HepG2 (cell line): ENCODE data around the gene HMG20B. TPM values are rescaled to one million over a fixed set of nuclear protein-coding genes. Genes with fewer than 3 reads are reported as not detected.

Experiments
- ATAC-seq: fragments of 200-7000 bp; cut with Tn5 transposase; 3 replicates; pipeline ENCODE4 v1.9.1; 2020; ENCODE audit warnings: mild to moderate bottlenecking, moderate library complexity
- BruUV-seq: library from RNA; stranded (reverse); fragments of 400-500 nt; replicated peaks from 2 replicates; lab custom pipeline; 2021; lab: Mats Ljungman, UMichigan
- CTCF ChIA-PET: fragments of 300-600 bp; formaldehyde crosslinking; extraction: SDS; loops from one replicate; lab custom pipeline; 2021; ENCODE audit warnings: low total read pairs, inconsistent platforms, low intra/inter-chr PET ratio; lab: Yijun Ruan, JAX
- POLR2A ChIA-PET: fragments of 350-600 bp; sonication (Branson Sonifier 250); formaldehyde crosslinking; loops from one replicate; lab custom pipeline; 2020; ENCODE audit warnings: antibody characterized with exemption, inconsistent platforms; lab: Yijun Ruan, JAX
- DNase-seq: peaks from one replicate; pipeline ENCODE4 v3.0.0-alpha.2; 2015; ENCODE audit warnings: low spot score
- FAIRE-seq: peaks from 3 replicates; lab custom pipeline; 2011; peaks lifted over from hg19 to GRCh38; lab: Jason Lieb, UNC
- H2AFZ ChIP-seq: one replicate; pipeline ENCODE4 v1.6.1; 2011; ENCODE audit warnings: low read length, inconsistent platforms
- H3K27ac ChIP-seq: fragments of 300-600 bp; 3 replicates; pipeline ENCODE4 v1.8.0; 2011; ENCODE audit warnings: mixed run types, mild to moderate bottlenecking, mixed read lengths, low read length, inconsistent platforms; ENCODE audit not compliant: insufficient read depth; ENCODE audit errors: extremely low read length
- H3K27me3 ChIP-seq, 2 experiments: fragments of 200-600 bp in 1 of 2; 2 replicates in 1 of 2; 3 replicates in 1 of 2; pipeline versions ENCODE4 v1.6.0 to v1.8.0; 2011; ENCODE audit warnings: low read length in 2 of 2, mild to moderate bottlenecking in 2 of 2, moderate library complexity in 2 of 2, inconsistent platforms in 1 of 2; ENCODE audit not compliant: insufficient read depth in 2 of 2, control insufficient read depth in 1 of 2
- H3K36me3 ChIP-seq, 2 experiments: fragments of 200-600 bp in 1 of 2; replicated peaks in 1 of 2; 2 replicates in 1 of 2; 3 replicates in 1 of 2; pipeline versions ENCODE4 v1.5.1 to v1.8.0; 2011; ENCODE audit warnings: low read length in 2 of 2, inconsistent platforms in 1 of 2; ENCODE audit not compliant: insufficient read depth in 2 of 2, control insufficient read depth in 1 of 2
- H3K4me1 ChIP-seq: 2 replicates; pipeline ENCODE4 v1.5.1; 2012; ENCODE audit warnings: low read length, inconsistent platforms; ENCODE audit not compliant: insufficient read depth
- H3K4me2 ChIP-seq: 2 replicates; pipeline ENCODE4 v1.6.0; 2011; ENCODE audit warnings: low read depth, low read length, inconsistent platforms
- H3K4me3 ChIP-seq, 3 experiments: fragments of 200-600 bp in 1 of 3; sonication (generic), shearing (Covaris generic) in 1 of 3; replicated peaks in 1 of 3; 2 replicates each; pipeline ENCODE4 v1.5.1; 2011 to 2016; ENCODE audit warnings: low read length in 3 of 3, inconsistent platforms in 2 of 3, low read depth in 2 of 3, mild to moderate bottlenecking in 2 of 3, control low read depth in 1 of 3, mixed read lengths in 1 of 3; ENCODE audit not compliant: insufficient read depth in 1 of 3
- H3K79me2 ChIP-seq: one replicate; pipeline ENCODE4 v1.6.1; 2011; ENCODE audit warnings: low read length, inconsistent platforms; ENCODE audit not compliant: insufficient read depth
- H3K9ac ChIP-seq: 2 replicates; pipeline ENCODE4 v1.6.0; 2011; ENCODE audit warnings: mild to moderate bottlenecking, low read depth, low read length, inconsistent platforms; ENCODE audit not compliant: insufficient read depth
- H3K9me3 ChIP-seq: 2 replicates; pipeline ENCODE4 v1.5.1; 2012; ENCODE audit warnings: mild to moderate bottlenecking, low read length
- H4K20me1 ChIP-seq: 2 replicates; pipeline ENCODE4 v1.6.0; 2011; ENCODE audit warnings: inconsistent platforms, mild to moderate bottlenecking, low read length, moderate library complexity; ENCODE audit not compliant: insufficient read depth
- CCAR2 ChIP-seq: fragments of 200-400 bp; formaldehyde crosslinking; optimal IDR thresholded peaks from 2 replicates; pipeline ENCODE3; 2018; ENCODE audit warnings: low read depth, mild to moderate bottlenecking, low read length, moderate library complexity
- CEBPG ChIP-seq: IDR thresholded peaks from 2 replicates; pipeline ENCODE4 v1.6.1; 2016
- HNRNPH1 ChIP-seq: fragments of 200-400 bp; formaldehyde crosslinking; optimal IDR thresholded peaks from 2 replicates; pipeline ENCODE3; 2017; ENCODE audit warnings: mild to moderate bottlenecking, low read depth, low read length
- KAT8 ChIP-seq: IDR thresholded peaks from 2 replicates; pipeline ENCODE4 v1.6.1; 2016; ENCODE audit warnings: missing genetic modification reagents, missing compliant biosample characterization
- MXD4 ChIP-seq: IDR thresholded peaks from 2 replicates; pipeline ENCODE4 v1.6.1; 2016; ENCODE audit warnings: mild to moderate bottlenecking, missing biosample characterization, missing genetic modification reagents
- NPAS2 ChIP-seq: sonication (generic); formaldehyde crosslinking; IDR thresholded peaks from 2 replicates; pipeline ENCODE4 v1.8.0; 2022; ENCODE audit warnings: mild to moderate bottlenecking, missing genetic modification reagents, borderline replicate concordance
- PRPF4 ChIP-seq: fragments of 200-400 bp; formaldehyde crosslinking; IDR thresholded peaks from 2 replicates; pipeline ENCODE4 v1.6.1; 2016; ENCODE audit warnings: low read length, low read depth; ENCODE audit not compliant: poor library complexity, severe bottlenecking
- RFXAP ChIP-seq: sonication (generic); formaldehyde crosslinking; IDR thresholded peaks from 2 replicates; pipeline ENCODE4 v1.4.0; 2020; ENCODE audit warnings: missing genetic modification reagents, borderline replicate concordance
- ZBTB1 ChIP-seq: sonication (generic); formaldehyde crosslinking; IDR thresholded peaks from 2 replicates; pipeline ENCODE4 v1.4.0; 2020; ENCODE audit warnings: missing genetic modification reagents, borderline replicate concordance
- ZNF263 ChIP-seq: sonication (generic); formaldehyde crosslinking; IDR thresholded peaks from 2 replicates; pipeline ENCODE4 v1.4.0; 2020; ENCODE audit warnings: missing genetic modification reagents
- ZNF30 ChIP-seq: sonication (generic); formaldehyde crosslinking; IDR thresholded peaks from 2 replicates; pipeline ENCODE4 v1.5.0; 2020; ENCODE audit warnings: mild to moderate bottlenecking, missing genetic modification reagents
- ZNF34 ChIP-seq: sonication (generic); formaldehyde crosslinking; IDR thresholded peaks from 2 replicates; pipeline ENCODE4 v1.4.0; 2020; ENCODE audit warnings: mild to moderate bottlenecking, missing genetic modification reagents, borderline replicate concordance
- ZNF501 ChIP-seq: sonication (generic); formaldehyde crosslinking; IDR thresholded peaks from 2 replicates; pipeline ENCODE4 v1.5.1; 2020; ENCODE audit warnings: mild to moderate bottlenecking, moderate library complexity, missing genetic modification reagents
- ZNF75D ChIP-seq: sonication (generic); formaldehyde crosslinking; IDR thresholded peaks from 2 replicates; pipeline ENCODE4 v1.8.1; 2023; ENCODE audit warnings: missing genetic modification reagents, mild to moderate bottlenecking, borderline replicate concordance
- WGBS: methylation state at CpG from one replicate; pipeline ENCODE4 v1.1.6; 2017; ENCODE audit warnings: low lambda C conversion rate; 5-methylcytosine and 5-hydroxymethylcytosine counted together
- in situ Hi-C: cut with HindIII; loops from 2 replicates; pipeline ENCODE4 v1.10.0; 2017; ENCODE audit warnings: low pct_unique_long_range_greater_than_20kb; ENCODE audit not compliant: extremely low pct_ligation_motif_present
- intact Hi-C: fragments of 100-400 bp; cut with micrococcal nuclease; formaldehyde crosslinking; loops from one replicate; pipeline ENCODE4 v1.10.0; 2022; ENCODE audit not compliant: unreplicated experiment
- polyA plus RNA-seq, 8 experiments: library from polyadenylated mRNA; depleted of rRNA in 3 of 8; stranded (reverse) in 7 of 8; unstranded in 1 of 8; fragments of >200 nt; fragmentation: Illumina TruSeq in 4 of 8; extraction: Trizol in 4 of 8; gene quantifications; 2 replicates each; pipeline versions ENCODE4 v1.2.1 to v1.2.3, GENCODE V29; 2011 to 2016; ENCODE audit warnings: low read depth in 4 of 8, missing spikeins in 1 of 8, mixed read lengths in 1 of 8; ENCODE audit not compliant: insufficient read depth in 1 of 8
- total RNA-seq, 5 experiments: library from RNA; depleted of rRNA; stranded (reverse); fragments of >200 nt; fragmentation: Illumina TruSeq; extraction: Trizol; gene quantifications; 2 replicates each; pipeline ENCODE4 v1.2.3, GENCODE V29; 2016; ENCODE audit warnings: low read depth in 1 of 5
- TF ChIP-seq, protein P1 (sequence below): sonication (generic); formaldehyde crosslinking; IDR thresholded peaks from 2 replicates; pipeline ENCODE4 v1.5.0; 2020; ENCODE audit warnings: missing genetic modification reagents, mild to moderate bottlenecking, borderline replicate concordance
- TF ChIP-seq, protein P2 (sequence below): sonication (generic); formaldehyde crosslinking; IDR thresholded peaks from 2 replicates; pipeline ENCODE4 v1.8.0; 2022; ENCODE audit warnings: mild to moderate bottlenecking, missing genetic modification reagents; ENCODE audit not compliant: insufficient replicate concordance
- TF ChIP-seq, protein P3 (sequence below): sonication (generic); formaldehyde crosslinking; IDR thresholded peaks from 2 replicates; pipeline ENCODE4 v1.5.1; 2020; ENCODE audit warnings: mild to moderate bottlenecking, moderate library complexity, missing genetic modification reagents

Gene HMG20B
- total and polyA plus RNA-seq, 2 of the 13 experiments (the other 11 are each of a cell fraction or from before 2014, with no cell fraction given) = 23.9 to 29.2 TPM

DNA sequence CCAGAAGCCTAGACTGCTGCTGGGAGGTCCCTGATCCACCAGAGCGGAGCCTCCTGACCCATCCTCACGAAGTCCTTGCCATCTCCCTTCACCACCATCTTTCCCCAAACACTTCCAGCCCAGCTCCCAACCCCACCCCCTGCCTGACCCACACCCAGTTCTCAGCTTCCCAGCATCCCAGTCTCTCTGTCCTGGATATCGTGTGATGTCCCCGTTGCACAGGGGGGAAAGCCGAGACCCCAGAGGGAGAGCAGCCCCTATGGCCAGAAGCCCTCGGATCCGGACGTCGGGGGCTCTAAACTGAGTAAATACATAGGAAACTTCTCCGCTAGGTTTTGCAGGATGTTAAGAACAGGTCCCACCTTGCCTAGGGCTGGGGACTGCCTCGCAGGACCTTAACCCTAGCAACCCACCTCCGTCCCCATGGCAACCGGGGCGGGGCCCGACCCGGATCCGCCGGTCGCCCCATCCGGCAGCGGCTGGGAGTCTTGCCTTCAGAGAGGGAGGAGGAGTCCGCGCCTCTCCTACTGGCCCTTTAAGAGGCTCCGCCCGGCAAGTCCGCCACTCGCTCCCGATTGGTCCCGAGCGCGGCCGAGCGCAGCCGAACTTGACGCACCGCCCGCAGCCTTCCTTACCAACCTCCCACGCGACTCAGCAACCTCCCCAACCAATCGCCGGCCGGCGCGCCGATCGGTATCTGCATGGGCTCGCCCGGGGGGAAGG, 451 bp upstream of the HMG20B start:
- H2AFZ ChIP-seq = no peak overlapping the region
- ChIA-PET CTCF (no interaction called here), POLR2A (no interaction called here)
- WGBS = 11% methylated on average over 8 of the region's 48 CpGs
- peak overlapping the region; percentile 34; the same call in 1 of the 2 replicates for H3K9ac ChIP-seq
- H3K4me2 ChIP-seq = peak overlapping the region; percentile 77
- H3K4me1 ChIP-seq = peaks cover 41% of the 10 kb centered on the region
- H3K36me3 ChIP-seq = no peaks in the 10 kb centered on the region; a peak in 1 of 5 replicates
- peak; percentile 97 for DNase-seq
- no peaks in the 10 kb centered on the region for H3K27me3 ChIP-seq
- BruUV-seq = no TSS peak
- peak; percentile 94 for ATAC-seq
- peaks cover 2% of the 10 kb centered on the region for H3K79me2 ChIP-seq
- H3K4me3 ChIP-seq = peak overlapping the region; percentile 41 to 58 (median 47); a peak in 4 of 6 replicates
- H3K9me3 ChIP-seq = no peaks in the 10 kb centered on the region
- intact Hi-C loops (loop anchor here (5.0 kb wide), 1 partner anchor 65 kb away; the partner anchor contains the start of gene FZR1), in situ Hi-C loops (no loop called here)
- peaks cover 4% of the 10 kb centered on the region for H4K20me1 ChIP-seq
- no peak overlapping the region for H3K27ac ChIP-seq
- peak; percentile 81 for FAIRE-seq
- TF ChIP-seq ZNF263 (CRISPR knock-in tag) = 0 out of 2 replicates have a peak, but pooled peaks have one; percentile 60
- no peak for TF ChIP-seq ZNF30
- TF ChIP-seq ZNF75D = no peak
- TF ChIP-seq HNRNPH1 = no peak
- no peak for TF ChIP-seq CCAR2
- TF ChIP-seq KAT8 (CRISPR knock-in tag) = peak; percentile 61
- TF ChIP-seq ZNF501 = peak; percentile 43; the same call in 1 of the 2 replicates
- TF ChIP-seq PRPF4 = no peak
- no peak for TF ChIP-seq ZBTB1 (CRISPR knock-in tag)
- TF ChIP-seq, protein P1, sequence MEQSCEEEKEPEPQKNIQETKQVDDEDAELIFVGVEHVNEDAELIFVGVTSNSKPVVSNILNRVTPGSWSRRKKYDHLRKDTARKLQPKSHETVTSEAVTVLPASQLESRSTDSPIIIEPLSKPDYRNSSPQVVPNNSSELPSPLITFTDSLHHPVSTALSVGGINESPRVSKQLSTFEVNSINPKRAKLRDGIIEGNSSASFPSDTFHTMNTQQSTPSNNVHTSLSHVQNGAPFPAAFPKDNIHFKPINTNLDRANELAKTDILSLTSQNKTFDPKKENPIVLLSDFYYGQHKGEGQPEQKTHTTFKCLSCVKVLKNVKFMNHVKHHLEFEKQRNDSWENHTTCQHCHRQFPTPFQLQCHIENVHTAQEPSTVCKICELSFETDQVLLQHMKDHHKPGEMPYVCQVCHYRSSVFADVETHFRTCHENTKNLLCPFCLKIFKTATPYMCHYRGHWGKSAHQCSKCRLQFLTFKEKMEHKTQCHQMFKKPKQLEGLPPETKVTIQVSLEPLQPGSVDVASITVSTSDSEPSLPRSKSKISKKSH (CRISPR knock-in tag) = no peak
- no peak for TF ChIP-seq NPAS2 (CRISPR knock-in tag)
- TF ChIP-seq RFXAP (CRISPR knock-in tag) = 0 out of 2 replicates have a peak, but pooled peaks have one; percentile 63
- TF ChIP-seq MXD4 (CRISPR knock-in tag) = 0 out of 2 replicates have a peak, but pooled peaks have one; percentile 32
- TF ChIP-seq, protein P2, sequence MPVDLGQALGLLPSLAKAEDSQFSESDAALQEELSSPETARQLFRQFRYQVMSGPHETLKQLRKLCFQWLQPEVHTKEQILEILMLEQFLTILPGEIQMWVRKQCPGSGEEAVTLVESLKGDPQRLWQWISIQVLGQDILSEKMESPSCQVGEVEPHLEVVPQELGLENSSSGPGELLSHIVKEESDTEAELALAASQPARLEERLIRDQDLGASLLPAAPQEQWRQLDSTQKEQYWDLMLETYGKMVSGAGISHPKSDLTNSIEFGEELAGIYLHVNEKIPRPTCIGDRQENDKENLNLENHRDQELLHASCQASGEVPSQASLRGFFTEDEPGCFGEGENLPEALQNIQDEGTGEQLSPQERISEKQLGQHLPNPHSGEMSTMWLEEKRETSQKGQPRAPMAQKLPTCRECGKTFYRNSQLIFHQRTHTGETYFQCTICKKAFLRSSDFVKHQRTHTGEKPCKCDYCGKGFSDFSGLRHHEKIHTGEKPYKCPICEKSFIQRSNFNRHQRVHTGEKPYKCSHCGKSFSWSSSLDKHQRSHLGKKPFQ (CRISPR knock-in tag) = no peak
- TF ChIP-seq, protein P3, sequence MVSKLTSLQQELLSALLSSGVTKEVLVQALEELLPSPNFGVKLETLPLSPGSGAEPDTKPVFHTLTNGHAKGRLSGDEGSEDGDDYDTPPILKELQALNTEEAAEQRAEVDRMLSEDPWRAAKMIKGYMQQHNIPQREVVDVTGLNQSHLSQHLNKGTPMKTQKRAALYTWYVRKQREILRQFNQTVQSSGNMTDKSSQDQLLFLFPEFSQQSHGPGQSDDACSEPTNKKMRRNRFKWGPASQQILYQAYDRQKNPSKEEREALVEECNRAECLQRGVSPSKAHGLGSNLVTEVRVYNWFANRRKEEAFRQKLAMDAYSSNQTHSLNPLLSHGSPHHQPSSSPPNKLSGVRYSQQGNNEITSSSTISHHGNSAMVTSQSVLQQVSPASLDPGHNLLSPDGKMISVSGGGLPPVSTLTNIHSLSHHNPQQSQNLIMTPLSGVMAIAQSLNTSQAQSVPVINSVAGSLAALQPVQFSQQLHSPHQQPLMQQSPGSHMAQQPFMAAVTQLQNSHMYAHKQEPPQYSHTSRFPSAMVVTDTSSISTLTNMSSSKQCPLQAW = no peak; the same call in 1 of the 2 replicates
- TF ChIP-seq CEBPG (CRISPR knock-in tag) = no peak
- TF ChIP-seq ZNF34 (CRISPR knock-in tag) = no peak
